HG03354 (cell line): ENCODE measurements around the gene MRPS31.

Experiments used
- ATAC-seq: cut with Tn5 transposase; IDR thresholded peaks from one replicate; pipeline ENCODE4 v1.9.1; 2021; ENCODE audit warnings: mild to moderate bottlenecking; ENCODE audit not compliant: unreplicated experiment, poor library complexity, severe bottlenecking

MRPS31 gene

DNA sequence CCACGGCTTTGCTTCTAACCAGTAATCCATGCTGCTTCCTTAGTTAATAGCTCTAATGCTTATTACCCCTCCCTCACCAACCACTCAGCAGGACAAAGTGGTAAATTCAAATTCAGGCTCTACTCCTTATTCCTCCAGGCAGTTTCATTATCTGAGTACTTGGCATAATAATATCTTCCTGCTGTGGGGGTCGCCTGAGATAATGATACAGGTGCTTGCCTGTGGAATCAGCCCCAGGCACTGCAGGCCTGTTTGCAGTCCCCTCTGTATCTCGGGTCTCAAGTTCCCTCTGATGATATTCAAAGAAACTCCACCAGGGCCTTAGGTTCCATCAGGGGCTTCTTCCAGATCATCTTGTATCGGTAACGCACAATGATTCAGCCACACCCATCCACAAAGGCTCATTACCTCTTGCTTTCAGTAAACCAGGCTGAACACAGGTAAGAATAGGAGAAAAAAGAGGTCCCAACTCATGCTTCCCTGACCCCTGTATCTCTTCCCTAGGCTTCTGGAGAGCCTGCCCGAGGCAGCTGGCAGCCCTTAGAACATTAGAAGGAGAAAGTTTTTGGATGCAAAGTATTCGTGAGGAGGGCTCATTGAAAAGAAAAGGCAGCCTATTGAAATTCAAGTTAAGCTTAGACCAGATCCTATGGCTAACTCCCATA lies 90.2 kb downstream of the MRPS31 start:
- ATAC-seq, result no peak

- no peak for ATAC-seq
These were observed 91.5 kb downstream of the MRPS31 start for GRCh38 chr13:40679480-40679985.
